HepG2 (cell line): ENCODE data around the gene R3HDM4. TPM values are rescaled to one million over a fixed set of nuclear protein-coding genes. Genes with fewer than 3 reads are reported as not detected.
A peak's percentile ranks its signal among the peaks of the same experiment; 100 is the strongest.

Source experiments
- ATF6 ChIP-seq: sonication (generic); formaldehyde crosslinking; conservative IDR thresholded peaks from 2 replicates; pipeline ENCODE4 v1.4.0; 2020; ENCODE audit warnings: missing genetic modification reagents
- BCL3 ChIP-seq: sonication (generic); formaldehyde crosslinking; IDR thresholded peaks from 2 replicates; pipeline ENCODE4 v1.5.1; 2020; ENCODE audit warnings: mild to moderate bottlenecking, missing genetic modification reagents, moderate library complexity
- DR1 ChIP-seq: sonication (generic); formaldehyde crosslinking; IDR thresholded peaks from 2 replicates; pipeline ENCODE4 v1.8.0; 2021; ENCODE audit warnings: mild to moderate bottlenecking, missing genetic modification reagents, inconsistent platforms
- FIP1L1 ChIP-seq: fragments of 200-400 bp; formaldehyde crosslinking; IDR thresholded peaks from 2 replicates; pipeline ENCODE4 v1.6.1; 2018; ENCODE audit warnings: low read depth, mild to moderate bottlenecking, low read length, moderate library complexity, borderline replicate concordance; ENCODE audit not compliant: insufficient read depth
- MIXL1 ChIP-seq: IDR thresholded peaks from 2 replicates; pipeline ENCODE4 v1.6.1; 2016
- ZBTB34 ChIP-seq: sonication (generic); formaldehyde crosslinking; IDR thresholded peaks from 2 replicates; pipeline ENCODE4 v1.8.0; 2022; ENCODE audit warnings: mild to moderate bottlenecking, missing genetic modification reagents
- ZBTB7A ChIP-seq: sonication (generic); formaldehyde crosslinking; IDR thresholded peaks from 2 replicates; pipeline ENCODE4 v1.8.0; 2022; ENCODE audit warnings: mild to moderate bottlenecking, missing genetic modification reagents
- ZKSCAN8 ChIP-seq: IDR thresholded peaks from 2 replicates; pipeline ENCODE4 v1.6.1; 2016; ENCODE audit warnings: borderline replicate concordance, missing genetic modification reagents, missing compliant biosample characterization
- ZMAT3 ChIP-seq: sonication (generic); formaldehyde crosslinking; conservative IDR thresholded peaks from 2 replicates; pipeline ENCODE4 v1.7.0; 2021; ENCODE audit warnings: missing genetic modification reagents
- ZNF160 ChIP-seq: sonication (generic); formaldehyde crosslinking; IDR thresholded peaks from 2 replicates; pipeline ENCODE4 v1.8.0; 2022; ENCODE audit warnings: mild to moderate bottlenecking, inconsistent platforms, missing genetic modification reagents
- ZNF646 ChIP-seq: sonication (generic); formaldehyde crosslinking; IDR thresholded peaks from 2 replicates; pipeline ENCODE4 v1.9.0; 2021; ENCODE audit warnings: mild to moderate bottlenecking, missing genetic modification reagents
- ZNF691 ChIP-seq: sonication (generic); formaldehyde crosslinking; IDR thresholded peaks from 2 replicates; pipeline ENCODE4 v1.4.0; 2020; ENCODE audit warnings: missing genetic modification reagents, low read depth, mild to moderate bottlenecking, borderline replicate concordance
- ZNF704 ChIP-seq: sonication (generic); formaldehyde crosslinking; IDR thresholded peaks from 2 replicates; pipeline ENCODE4 v1.8.1; 2023; ENCODE audit warnings: mild to moderate bottlenecking, inconsistent platforms, moderate library complexity, missing genetic modification reagents, borderline replicate concordance
- ZSCAN22 ChIP-seq: sonication (generic); formaldehyde crosslinking; IDR thresholded peaks from 2 replicates; pipeline ENCODE4 v1.4.0; 2020; ENCODE audit warnings: mild to moderate bottlenecking, missing genetic modification reagents
- polyA plus RNA-seq, 8 experiments: library from polyadenylated mRNA; depleted of rRNA in 3 of 8; stranded (reverse) in 7 of 8; unstranded in 1 of 8; fragments of >200 nt; fragmentation: Illumina TruSeq in 4 of 8; extraction: Trizol in 4 of 8; gene quantifications; 2 replicates each; pipeline versions ENCODE4 v1.2.1 to v1.2.3, GENCODE V29; 2011 to 2016; ENCODE audit warnings: low read depth in 4 of 8, missing spikeins in 1 of 8, mixed read lengths in 1 of 8; ENCODE audit not compliant: insufficient read depth in 1 of 8
- total RNA-seq, 5 experiments: library from RNA; depleted of rRNA; stranded (reverse); fragments of >200 nt; fragmentation: Illumina TruSeq; extraction: Trizol; gene quantifications; 2 replicates each; pipeline ENCODE4 v1.2.3, GENCODE V29; 2016; ENCODE audit warnings: low read depth in 1 of 5

The R3HDM4 gene
- total and polyA plus RNA-seq, 2 of the 13 experiments (the other 11 are each of a cell fraction or from before 2014, with no cell fraction given) = 26.2 to 26.9 TPM

DNA sequence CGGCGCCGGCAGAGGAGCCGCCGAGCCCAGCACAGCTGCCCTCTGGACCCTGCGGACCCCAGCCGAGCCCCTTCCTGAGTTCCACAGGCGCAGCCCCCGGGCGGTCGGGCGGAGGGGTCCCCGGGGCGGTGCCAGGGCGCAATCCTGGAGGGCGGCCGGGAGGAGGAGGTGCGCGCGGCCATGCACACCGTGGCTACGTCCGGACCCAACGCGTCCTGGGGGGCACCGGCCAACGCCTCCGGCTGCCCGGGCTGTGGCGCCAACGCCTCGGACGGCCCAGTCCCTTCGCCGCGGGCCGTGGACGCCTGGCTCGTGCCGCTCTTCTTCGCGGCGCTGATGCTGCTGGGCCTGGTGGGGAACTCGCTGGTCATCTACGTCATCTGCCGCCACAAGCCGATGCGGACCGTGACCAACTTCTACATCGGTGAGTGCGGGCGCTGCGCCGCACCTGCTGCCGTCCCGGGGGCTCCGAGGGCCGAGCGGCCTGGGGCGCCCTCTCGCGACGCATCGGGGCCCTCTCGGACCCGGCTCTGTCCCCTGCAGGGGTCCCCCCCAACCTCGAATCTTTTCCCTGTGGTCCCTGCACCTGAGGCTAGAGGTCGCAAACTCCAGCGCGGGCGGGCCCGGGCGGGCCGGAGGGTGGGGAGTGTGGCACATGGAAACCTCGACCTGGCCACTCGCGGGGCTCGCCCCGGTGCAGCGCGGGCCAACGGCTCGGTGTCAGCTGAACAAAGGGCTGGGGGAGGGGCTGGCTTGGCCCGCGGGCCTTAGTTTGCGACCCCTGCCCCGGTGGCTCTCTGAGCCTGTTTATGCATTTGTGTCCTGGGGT, 4.5 kb upstream of the R3HDM4 start, which contains the start of gene KISS1R (continued):
- TF ChIP-seq ZNF646 (CRISPR knock-in tag) (no peak), ZBTB7A (CRISPR knock-in tag) (peak; percentile 91), MIXL1 (no peak), ZNF160 (no peak; the same call in 1 of the 2 replicates), ZMAT3 (CRISPR knock-in tag) (peak; percentile 81; the same call in 1 of the 2 replicates), ZBTB34 (0 out of 2 replicates have a peak, but pooled peaks have one; percentile 58), FIP1L1 (no peak), ATF6 (no peak), ZNF704 (peak; percentile 47; the same call in 1 of the 2 replicates), DR1 (CRISPR knock-in tag) (0 out of 2 replicates have a peak, but pooled peaks have one; percentile 18), ZKSCAN8 (CRISPR knock-in tag) (0 out of 2 replicates have a peak, but pooled peaks have one; percentile 35), BCL3 (CRISPR knock-in tag) (no peak), ZSCAN22 (CRISPR knock-in tag) (no peak), ZNF691 (no peak)
